DOHH2 (cell line): ENCODE data around the gene ATAD2B.

Source experiments
- CTCF ChIP-seq: fragments of 200-600 bp; sonication (generic); IDR thresholded peaks from one replicate; pipeline ENCODE4 v1.5.1; 2014; ENCODE audit warnings: antibody characterized with exemption, mild to moderate bottlenecking, low read depth, low read length; ENCODE audit not compliant: poor library complexity, severe bottlenecking
- EZH2phosphoT487 ChIP-seq: fragments of 200-600 bp; sonication (generic); IDR thresholded peaks from 2 replicates; pipeline ENCODE4 v1.6.1; 2017; ENCODE audit warnings: borderline replicate concordance, mild to moderate bottlenecking, antibody characterized with exemption, low read length, moderate library complexity, mixed read lengths

- TF ChIP-seq CTCF (no peak), EZH2phosphoT487 (no peak)
Measured at GRCh38 chr2:23900133-23900532, 26.8 kb downstream of the ATAD2B start.
